Measurements from ENCODE around the gene TSHZ1. TPM values are rescaled to one million over a fixed set of nuclear protein-coding genes. Genes with fewer than 3 reads are reported as not detected.
"Not testable (repeated sequence)": the region's sequence is repeated elsewhere in the genome, so short reads cannot be mapped to it uniquely, and the experiment has no call there.

TSHZ1 gene
- total RNA-seq, 1 donor from 2014 or later, result 1.3 TPM

GRCh38 chr18:75324686-75325257, 114.2 kb downstream of the TSHZ1 start:
- Histone ChIP-seq H3K27me3 (ENCODE audit: control insufficient read depth, insufficient read depth, low read length) (no peaks in the 10 kb centered on the region), H3K36me3 (ENCODE audit: control insufficient read depth, insufficient read depth, low read length) (no peaks in the 10 kb centered on the region), H3K4me3 (ENCODE audit: low read depth, low read length) (no peak overlapping the region)
- FAIRE-seq, result no peak
- no peak for TF ChIP-seq CTCF (IDR thresholded peaks at IDR 0.05; ENCODE audit: insufficient read depth, low read length, severe bottlenecking)
- no peak for DNase-seq (ENCODE audit: low read depth)

GRCh38 chr18:75329753-75330152, 119.2 kb downstream of the TSHZ1 start:
- FAIRE-seq; H3K4me3 ChIP-seq (ENCODE audit: low read depth, low read length); H3K27me3 ChIP-seq (ENCODE audit: control insufficient read depth, insufficient read depth, low read length); H3K36me3 ChIP-seq (ENCODE audit: control insufficient read depth, insufficient read depth, low read length): not testable (repeated sequence)
- DNase-seq (ENCODE audit: low read depth), result peak; percentile 54

GRCh38 chr18:75330308-75330707, 119.7 kb downstream of the TSHZ1 start:
- Histone ChIP-seq H3K4me3 (ENCODE audit: low read depth, low read length) (no peak overlapping the region), H3K27me3 (ENCODE audit: control insufficient read depth, insufficient read depth, low read length) (no peaks in the 10 kb centered on the region), H3K36me3 (ENCODE audit: control insufficient read depth, insufficient read depth, low read length) (no peaks in the 10 kb centered on the region)
- no peak for TF ChIP-seq CTCF (IDR thresholded peaks at IDR 0.05; ENCODE audit: insufficient read depth, low read length, severe bottlenecking)
- no peak for FAIRE-seq
- no peak for DNase-seq (ENCODE audit: low read depth)

- FAIRE-seq (peak; percentile 43), DNase-seq (ENCODE audit: low read depth) (no peak)
- no peak overlapping the region for H3K4me3 ChIP-seq (ENCODE audit: low read depth, low read length)
- no peak for TF ChIP-seq CTCF (IDR thresholded peaks at IDR 0.05; ENCODE audit: insufficient read depth, low read length, severe bottlenecking)
- H3K27me3 ChIP-seq (ENCODE audit: control insufficient read depth, insufficient read depth, low read length), result no peaks in the 10 kb centered on the region
- no peaks in the 10 kb centered on the region for H3K36me3 ChIP-seq (ENCODE audit: control insufficient read depth, insufficient read depth, low read length)
Measured at GRCh38 chr18:75334869-75335268, 124.3 kb downstream of the TSHZ1 start.

- Histone ChIP-seq H3K27me3 (ENCODE audit: control insufficient read depth, insufficient read depth, low read length) (no peaks in the 10 kb centered on the region), H3K36me3 (ENCODE audit: control insufficient read depth, insufficient read depth, low read length) (no peaks in the 10 kb centered on the region), H3K4me3 (ENCODE audit: low read depth, low read length) (no peak overlapping the region)
- peak; percentile 72 for FAIRE-seq
- TF ChIP-seq CTCF (IDR thresholded peaks at IDR 0.05; ENCODE audit: insufficient read depth, low read length, severe bottlenecking), result no peak
- no peak for DNase-seq (ENCODE audit: low read depth)
Measured at GRCh38 chr18:75335511-75335910, 124.9 kb downstream of the TSHZ1 start.

- TF ChIP-seq CTCF (IDR thresholded peaks at IDR 0.05; ENCODE audit: insufficient read depth, low read length, severe bottlenecking), result no peak
- no peak overlapping the region for H3K4me3 ChIP-seq (ENCODE audit: low read depth, low read length)
- DNase-seq (ENCODE audit: low read depth) (no peak), FAIRE-seq (no peak)
- H3K27me3 ChIP-seq (ENCODE audit: control insufficient read depth, insufficient read depth, low read length), result no peaks in the 10 kb centered on the region
- H3K36me3 ChIP-seq (ENCODE audit: control insufficient read depth, insufficient read depth, low read length), result no peaks in the 10 kb centered on the region
Measured at GRCh38 chr18:75336767-75337166, 126.2 kb downstream of the TSHZ1 start.
